ENCODE results near the gene STAG3.
"Not testable (repeated sequence)": the region's sequence is repeated elsewhere in the genome, so short reads cannot be mapped to it uniquely, and the experiment has no call there.

The STAG3 gene

DNA sequence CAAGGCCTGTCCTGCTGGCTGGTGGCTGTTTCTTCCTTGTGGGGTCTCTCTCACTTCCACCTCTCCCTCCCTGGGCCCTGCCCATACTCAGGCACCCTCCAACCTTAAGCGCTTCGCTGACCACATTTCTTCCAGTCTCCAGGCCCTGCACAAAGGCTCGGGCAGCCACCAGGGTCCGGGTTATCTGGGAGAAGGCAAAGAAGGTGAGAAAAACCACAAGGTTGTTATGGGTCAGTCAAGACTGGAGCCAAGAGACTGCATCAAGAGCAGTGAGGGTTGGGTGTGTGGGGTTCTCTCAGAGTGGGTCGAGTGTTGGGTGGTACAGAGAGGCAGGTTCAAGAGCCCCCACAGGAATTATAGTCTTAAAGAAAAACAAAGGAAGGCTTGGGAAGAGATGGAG is 3.1 kb upstream of the STAG3 start:
- H3K36me3 ChIP-seq (replicated peaks), result no peaks in the 10 kb centered on the region
- in situ Hi-C loops (cut with MboI; ENCODE audit: low sequenced_read_pairs), result no loop called here

DNA sequence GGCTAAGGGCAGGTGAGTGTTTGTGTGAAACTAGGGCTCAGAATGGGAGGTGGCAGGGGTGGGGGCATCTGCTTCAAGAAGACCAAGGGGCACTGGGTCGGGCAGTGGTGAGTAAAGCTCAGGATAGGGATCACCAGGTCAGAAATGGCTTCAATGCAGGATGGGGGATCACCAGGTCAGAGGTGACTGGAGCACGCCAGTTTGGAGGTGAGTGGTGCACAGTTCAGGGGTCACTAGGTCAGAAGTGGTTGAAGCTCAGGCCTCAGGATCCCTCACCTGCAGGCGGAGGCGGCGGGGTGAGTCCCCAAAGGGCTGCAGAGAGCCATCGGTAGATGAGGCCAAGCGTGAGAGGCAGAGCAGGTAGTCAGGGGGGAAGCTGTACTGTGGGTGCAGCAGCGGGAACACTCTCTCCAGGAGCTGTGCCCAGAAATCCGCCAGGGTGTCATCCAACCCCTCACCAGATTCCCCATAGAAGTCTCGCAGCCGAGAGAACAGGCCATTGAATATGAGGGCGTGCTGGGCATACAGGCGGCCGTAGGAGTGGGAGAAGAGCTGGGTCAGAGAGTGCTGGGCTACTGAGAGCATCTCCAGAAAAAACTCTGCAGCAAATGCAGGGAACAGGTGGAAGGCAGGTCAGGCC is 2.3 kb upstream of the STAG3 start:
- DNase-seq (ENCODE audit: low spot score in 2 of 2), result no peak
- Histone ChIP-seq H3K4me1 (peaks cover 7% of the 10 kb centered on the region), H3K4me3 (no peak overlapping the region), H3K27me3 (ENCODE audit: low read depth) (no peaks in the 10 kb centered on the region), H3K9me3 (no peaks in the 10 kb centered on the region), H3K36me3 (replicated peaks) (no peaks in the 10 kb centered on the region)
- in situ Hi-C loops (cut with MboI; ENCODE audit: low sequenced_read_pairs), result no loop called here

More for the DNA sequence above, 3.1 kb upstream of the STAG3 start:
- DNase-seq (ENCODE audit: low spot score in 2 of 2), result no peak
- H3K4me3 ChIP-seq, result no peak overlapping the region
- peaks cover 7% of the 10 kb centered on the region for H3K4me1 ChIP-seq
- no peaks in the 10 kb centered on the region for H3K9me3 ChIP-seq
- no peaks in the 10 kb centered on the region for H3K27me3 ChIP-seq (ENCODE audit: low read depth)

DNA sequence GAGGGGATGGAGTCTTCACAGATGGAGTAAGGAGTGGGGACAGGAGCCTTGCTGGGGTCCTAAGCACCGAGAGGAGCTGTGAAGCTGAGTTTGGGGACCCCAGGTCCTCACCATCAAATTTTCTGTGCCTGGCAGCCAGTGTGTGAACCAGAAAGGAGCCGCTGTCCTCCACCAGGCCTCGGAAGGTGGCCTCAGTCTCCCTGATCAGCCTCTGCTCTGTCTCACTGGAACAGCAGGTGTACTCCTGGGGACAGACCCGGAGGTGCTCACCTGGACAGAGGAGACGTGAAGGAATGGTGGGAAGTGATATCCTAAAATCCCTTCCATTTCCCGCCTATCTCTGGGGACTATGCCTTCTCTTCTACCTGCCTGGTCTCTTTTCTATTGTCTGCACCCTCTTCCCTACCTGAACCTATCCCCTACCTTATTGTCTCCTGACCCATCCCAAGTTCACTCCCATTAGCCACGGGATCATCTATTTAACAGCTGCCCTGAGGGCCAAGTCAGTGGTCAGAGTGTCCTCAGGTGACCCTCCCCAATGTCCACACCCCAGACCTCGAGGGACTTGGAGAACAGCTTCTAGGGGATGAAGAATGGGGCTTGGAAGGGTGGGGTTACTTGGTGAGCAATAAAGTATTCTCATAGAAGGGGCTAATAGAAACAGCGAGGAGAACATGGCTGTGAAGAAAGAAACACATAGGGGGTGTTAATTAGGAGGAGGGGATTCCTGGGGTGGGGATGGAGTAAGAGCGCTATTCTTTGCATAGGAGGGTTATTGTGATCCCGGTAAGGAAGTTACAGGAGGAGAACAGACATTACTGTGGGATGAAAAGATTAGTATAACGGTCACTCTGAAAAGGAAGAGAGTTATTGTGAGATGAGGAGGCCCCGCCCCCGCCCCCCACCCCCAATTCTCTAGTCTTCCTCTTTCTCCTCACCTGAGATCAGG is 1.3 kb upstream of the STAG3 start:
- in situ Hi-C loops (cut with MboI; ENCODE audit: low sequenced_read_pairs), result no loop called here
- no peaks in the 10 kb centered on the region for H3K36me3 ChIP-seq (replicated peaks)
- H3K4me1 ChIP-seq, result peaks cover 7% of the 10 kb centered on the region
- no peaks in the 10 kb centered on the region for H3K9me3 ChIP-seq
- no peak for DNase-seq (ENCODE audit: low spot score in 2 of 2)
- peak overlapping the region; percentile 68 for H3K4me3 ChIP-seq
- H3K27me3 ChIP-seq (ENCODE audit: low read depth), result no peaks in the 10 kb centered on the region

DNA sequence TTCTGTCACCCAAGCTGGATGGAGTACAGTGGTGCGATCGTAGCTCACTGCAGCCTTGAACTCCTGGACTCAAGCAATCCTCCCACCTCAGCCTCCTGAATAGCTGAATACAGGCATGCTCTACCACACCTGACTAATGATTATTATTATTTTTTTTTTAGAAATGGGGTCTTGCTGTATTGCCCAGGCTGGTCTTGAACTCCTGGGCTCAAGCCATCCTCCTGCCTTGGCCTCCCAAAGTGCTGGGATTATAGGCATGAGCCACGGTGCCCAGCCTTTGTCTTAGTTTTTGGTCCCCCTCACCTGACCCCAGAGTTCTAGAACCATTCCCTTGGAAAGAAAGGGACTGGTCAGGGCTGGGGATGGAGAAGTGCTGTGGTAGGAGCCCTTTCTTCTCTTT is 2.4 kb downstream of the STAG3 start:
- in situ Hi-C loops (cut with MboI; ENCODE audit: low sequenced_read_pairs); H3K9me3 ChIP-seq; DNase-seq (ENCODE audit: low spot score in 2 of 2); H3K4me3 ChIP-seq; H3K4me1 ChIP-seq; H3K27me3 ChIP-seq (ENCODE audit: low read depth); H3K36me3 ChIP-seq (replicated peaks): not testable (repeated sequence)

DNA sequence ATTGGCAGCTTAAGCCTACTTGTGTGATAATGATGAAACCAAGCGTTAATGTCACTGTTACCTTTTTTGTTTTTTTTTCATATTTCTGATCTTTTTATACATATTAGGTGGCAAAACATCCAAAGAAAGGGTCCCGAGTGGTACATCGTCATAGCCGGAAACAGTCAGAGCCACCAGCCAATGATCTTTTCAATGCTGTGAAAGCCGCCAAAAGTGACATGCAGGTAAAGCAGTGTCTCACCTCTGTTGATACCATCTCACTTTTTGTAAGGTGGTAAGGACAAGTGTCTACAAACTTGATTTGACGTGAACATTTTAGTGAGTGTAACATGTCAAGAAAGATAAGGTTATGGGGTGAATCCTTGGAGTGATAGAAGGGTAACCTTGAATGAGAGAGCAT is 4.9 kb downstream of the STAG3 start:
- not testable (repeated sequence) for DNase-seq (ENCODE audit: low spot score in 2 of 2)

DNA sequence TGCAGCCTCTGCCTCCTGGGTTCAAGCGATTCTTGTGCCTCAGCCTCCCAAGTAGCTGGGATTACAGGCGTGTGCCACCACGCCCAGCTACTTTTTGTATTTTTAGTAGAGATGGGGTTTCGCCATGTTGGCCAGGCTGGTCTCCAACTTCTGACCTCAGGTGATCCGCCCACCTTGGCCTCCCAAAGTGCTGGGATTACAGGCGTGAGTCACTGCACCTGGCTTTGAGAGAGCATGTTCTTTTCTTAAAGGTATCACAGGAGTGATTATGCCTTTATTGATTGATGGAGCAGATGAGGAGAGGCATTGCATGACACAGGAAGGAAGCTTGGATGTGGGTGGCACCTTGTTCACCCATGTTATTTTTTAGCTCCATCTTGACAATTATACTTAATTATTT is 5.4 kb downstream of the STAG3 start:
- H3K27me3 ChIP-seq (ENCODE audit: low read depth); H3K9me3 ChIP-seq; in situ Hi-C loops (cut with MboI; ENCODE audit: low sequenced_read_pairs); H3K4me1 ChIP-seq; DNase-seq (ENCODE audit: low spot score in 2 of 2); H3K4me3 ChIP-seq; H3K36me3 ChIP-seq (replicated peaks): not testable (repeated sequence)

More for the DNA sequence above, 4.9 kb downstream of the STAG3 start:
- in situ Hi-C loops (cut with MboI; ENCODE audit: low sequenced_read_pairs); H3K27me3 ChIP-seq (ENCODE audit: low read depth); H3K4me1 ChIP-seq; H3K9me3 ChIP-seq; H3K36me3 ChIP-seq (replicated peaks); H3K4me3 ChIP-seq: not testable (repeated sequence)

DNA sequence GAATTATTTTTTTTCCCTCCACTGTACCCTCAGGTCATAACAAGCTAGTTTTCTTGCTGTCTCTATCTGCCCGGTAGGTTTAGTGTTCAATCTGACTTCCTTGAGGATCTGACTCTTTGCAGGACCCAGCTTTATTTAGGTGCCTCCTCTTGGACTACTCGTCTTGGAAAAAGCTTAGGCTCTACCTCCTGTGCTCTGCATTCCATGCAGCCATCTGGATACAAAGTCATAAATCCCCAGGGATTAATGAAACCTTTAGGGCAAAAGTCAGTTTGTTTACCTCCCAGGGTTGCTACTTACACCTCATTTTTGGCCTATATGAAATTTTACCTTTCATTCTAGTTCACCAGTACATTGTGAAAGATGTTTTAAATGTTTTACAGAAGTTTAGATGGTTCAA is 8.0 kb downstream of the STAG3 start:
- Histone ChIP-seq H3K4me3 (no peak overlapping the region), H3K4me1 (peaks cover 7% of the 10 kb centered on the region), H3K36me3 (replicated peaks) (no peaks in the 10 kb centered on the region), H3K9me3 (no peaks in the 10 kb centered on the region), H3K27me3 (ENCODE audit: low read depth) (peaks cover 2% of the 10 kb centered on the region; the same call in 1 of the 2 replicates)
- in situ Hi-C loops (cut with MboI; ENCODE audit: low sequenced_read_pairs), result no loop called here
- DNase-seq (ENCODE audit: low spot score in 2 of 2), result no peak

DNA sequence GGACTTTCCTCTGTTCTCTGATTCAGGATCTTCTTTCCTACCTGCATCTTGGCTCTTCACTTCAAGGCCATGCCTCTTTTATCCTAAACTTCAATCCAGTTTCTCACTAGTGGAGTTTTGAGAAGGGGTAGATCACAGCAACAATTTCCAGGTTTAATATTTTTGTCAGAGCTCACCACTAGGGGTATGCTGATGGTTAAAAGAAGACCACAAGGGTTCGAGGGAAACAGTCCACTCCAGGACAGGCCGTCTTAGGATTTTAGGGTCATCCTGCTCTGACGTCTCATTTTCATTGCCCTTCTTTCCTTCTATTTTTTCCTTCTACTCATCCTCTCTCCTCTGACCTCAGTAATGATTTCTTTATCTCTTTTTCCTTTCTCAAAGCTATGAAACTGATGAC is 11.3 kb downstream of the STAG3 start:
- Histone ChIP-seq H3K36me3 (replicated peaks) (no peaks in the 10 kb centered on the region), H3K27me3 (ENCODE audit: low read depth) (no peaks in the 10 kb centered on the region), H3K9me3 (no peaks in the 10 kb centered on the region), H3K4me3 (no peak overlapping the region), H3K4me1 (peaks cover 7% of the 10 kb centered on the region)
- DNase-seq (ENCODE audit: low spot score in 2 of 2), result no peak
- in situ Hi-C loops (cut with MboI; ENCODE audit: low sequenced_read_pairs), result no loop called here

DNA sequence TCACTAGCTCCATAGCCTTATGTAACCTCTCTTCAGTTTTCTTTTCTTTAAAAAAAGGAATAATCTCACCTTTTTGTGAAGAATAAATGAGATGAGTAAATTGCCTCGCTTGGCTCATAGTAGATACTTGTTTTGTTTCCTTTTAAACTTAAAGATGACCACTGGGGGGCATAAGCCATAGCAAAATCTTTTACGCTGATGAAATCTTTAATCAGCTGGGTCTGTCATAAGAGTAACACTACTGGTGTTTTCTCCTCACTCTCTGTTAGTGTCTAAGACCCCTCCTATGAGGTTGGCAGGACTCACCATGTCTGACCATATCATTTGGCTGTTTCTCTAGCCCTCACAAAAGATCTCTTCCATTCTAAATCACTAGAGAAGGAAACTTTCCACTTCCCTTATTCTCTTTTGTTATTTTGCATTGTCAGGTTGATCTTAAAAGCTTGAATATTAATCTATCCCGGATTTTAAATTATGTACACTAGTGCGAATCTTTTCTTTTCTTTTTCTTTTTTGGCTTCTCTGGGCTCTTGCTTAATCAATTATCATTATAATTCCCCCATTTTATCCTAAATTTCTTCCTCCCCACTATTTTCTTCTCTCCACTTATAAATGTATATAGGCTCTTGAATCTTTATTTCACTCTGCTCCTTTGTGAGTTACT is 12.5 kb downstream of the STAG3 start:
- in situ Hi-C loops (cut with MboI; ENCODE audit: low sequenced_read_pairs), result no loop called here
- peaks cover 7% of the 10 kb centered on the region for H3K4me1 ChIP-seq
- no peak overlapping the region for H3K4me3 ChIP-seq
- H3K27me3 ChIP-seq (ENCODE audit: low read depth), result no peaks in the 10 kb centered on the region
- no peaks in the 10 kb centered on the region for H3K9me3 ChIP-seq
- H3K36me3 ChIP-seq (replicated peaks), result no peaks in the 10 kb centered on the region
- DNase-seq (ENCODE audit: low spot score in 2 of 2), result peak in 1 of 2 experiments; percentile 42

DNA sequence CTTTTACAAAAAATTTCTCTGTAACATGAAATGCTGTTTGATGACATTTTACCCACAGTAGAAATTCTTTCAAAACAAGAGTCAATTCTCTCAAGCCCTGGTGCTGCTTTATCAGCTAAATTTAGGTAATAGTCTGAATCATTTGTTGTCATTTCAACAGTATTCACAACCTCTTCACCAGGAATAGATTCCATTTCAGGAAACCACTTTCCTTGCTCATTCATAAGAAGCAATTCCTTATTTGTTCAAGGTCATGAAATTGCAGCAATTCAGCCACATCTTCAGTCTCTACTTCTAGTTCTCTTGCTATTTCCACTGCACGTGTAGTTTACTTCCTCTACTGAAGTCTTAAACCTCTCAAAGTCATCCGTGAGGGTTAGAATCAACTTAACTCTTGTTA is 14.1 kb downstream of the STAG3 start:
- no peaks in the 10 kb centered on the region for H3K9me3 ChIP-seq
- H3K36me3 ChIP-seq (replicated peaks), result no peaks in the 10 kb centered on the region
- no peaks in the 10 kb centered on the region for H3K27me3 ChIP-seq (ENCODE audit: low read depth)
- H3K4me3 ChIP-seq, result no peak overlapping the region
- peaks cover 7% of the 10 kb centered on the region for H3K4me1 ChIP-seq
- no peak for DNase-seq (ENCODE audit: low spot score in 2 of 2)
- in situ Hi-C loops (cut with MboI; ENCODE audit: low sequenced_read_pairs), result no loop called here

DNA sequence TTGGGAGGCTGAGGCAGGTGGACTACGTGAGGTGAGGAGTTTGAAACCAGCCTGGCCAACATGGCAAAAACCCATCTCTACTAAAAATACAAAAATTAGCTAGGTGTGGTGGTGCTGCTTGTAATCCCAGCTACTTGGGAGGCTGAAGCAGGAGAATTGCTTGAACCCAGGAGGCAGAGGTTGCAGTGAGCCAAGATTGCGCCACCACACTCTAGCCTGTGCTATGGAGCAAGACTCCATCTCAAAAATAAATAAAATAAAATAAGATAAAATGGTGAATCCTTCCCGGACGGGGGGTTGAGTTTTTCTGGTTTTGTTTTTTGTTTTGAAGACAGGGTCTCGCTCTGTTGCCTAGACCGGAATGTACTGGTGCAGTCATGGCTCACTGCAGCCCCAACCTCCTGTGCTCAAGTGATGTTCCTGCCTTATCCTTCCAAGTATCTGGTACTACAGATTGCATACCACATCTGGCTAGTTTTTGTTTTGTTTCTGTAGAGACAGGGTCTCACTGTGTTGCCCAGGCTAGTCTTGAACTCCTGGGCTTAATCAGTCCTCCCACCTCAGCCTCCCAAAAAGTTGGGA is 14.7 kb downstream of the STAG3 start:
- H3K9me3 ChIP-seq; H3K27me3 ChIP-seq (ENCODE audit: low read depth); DNase-seq (ENCODE audit: low spot score in 2 of 2); H3K36me3 ChIP-seq (replicated peaks); H3K4me3 ChIP-seq; in situ Hi-C loops (cut with MboI; ENCODE audit: low sequenced_read_pairs); H3K4me1 ChIP-seq: not testable (repeated sequence)

DNA sequence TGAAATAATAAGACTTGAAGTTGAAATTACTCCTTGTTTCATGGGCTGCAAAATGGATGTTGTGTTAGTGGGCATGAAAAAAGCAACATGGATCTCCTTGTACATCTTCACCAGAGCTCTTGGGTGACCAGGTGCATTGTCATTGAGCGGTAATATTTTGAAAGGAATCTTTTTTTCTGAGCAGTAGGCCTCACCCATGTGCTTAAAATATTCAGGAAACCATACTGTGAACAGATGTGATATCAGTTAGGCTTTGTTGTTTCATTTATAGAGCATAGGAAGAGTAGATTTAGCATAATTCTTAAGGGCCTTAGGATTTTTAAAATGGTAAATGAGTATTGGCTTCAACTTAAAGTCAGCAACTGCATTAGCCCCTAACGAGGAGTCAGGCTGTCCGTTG is 15.3 kb downstream of the STAG3 start:
- H3K4me1 ChIP-seq, result peaks cover 7% of the 10 kb centered on the region

DNA sequence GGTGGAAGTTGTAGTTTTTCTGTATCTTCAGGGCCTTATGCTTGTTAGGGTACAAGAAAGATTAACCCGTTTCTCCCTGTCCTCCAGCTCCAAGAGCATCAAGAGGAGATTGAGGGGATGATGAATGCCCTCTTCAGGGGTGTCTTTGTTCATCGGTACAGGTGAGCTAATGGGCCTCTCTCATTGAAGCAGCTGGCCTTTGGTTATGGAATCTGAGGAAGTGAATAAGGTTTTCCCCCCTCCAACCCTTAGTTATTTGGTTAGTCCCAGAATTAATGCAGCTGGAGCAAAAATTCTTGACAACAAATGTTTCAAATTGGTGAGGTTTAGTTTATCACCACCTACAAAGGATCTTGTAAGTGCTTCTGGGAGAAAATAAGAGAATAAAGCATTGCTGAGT is 17.5 kb downstream of the STAG3 start:
- in situ Hi-C loops (cut with MboI; ENCODE audit: low sequenced_read_pairs), result no loop called here

More for the DNA sequence above, 15.3 kb downstream of the STAG3 start:
- Histone ChIP-seq H3K4me3 (no peak overlapping the region), H3K27me3 (ENCODE audit: low read depth) (no peaks in the 10 kb centered on the region), H3K36me3 (replicated peaks) (no peaks in the 10 kb centered on the region), H3K9me3 (no peaks in the 10 kb centered on the region)
- in situ Hi-C loops (cut with MboI; ENCODE audit: low sequenced_read_pairs), result no loop called here
- DNase-seq (ENCODE audit: low spot score in 2 of 2), result no peak

More for the DNA sequence above, 17.5 kb downstream of the STAG3 start:
- no peak overlapping the region for H3K4me3 ChIP-seq
- H3K27me3 ChIP-seq (ENCODE audit: low read depth), result 0 out of 2 replicates have a peak, but pooled peaks cover 3% of the 10 kb centered on the region
- no peak for DNase-seq (ENCODE audit: low spot score in 2 of 2)
- H3K36me3 ChIP-seq (replicated peaks), result no peaks in the 10 kb centered on the region
- no peaks in the 10 kb centered on the region for H3K9me3 ChIP-seq
- H3K4me1 ChIP-seq, result peaks cover 4% of the 10 kb centered on the region

All from HAP-1 (cell line).